ENCODE results near the gene NKPD1.

- TF ChIP-seq GATA2 (IDR thresholded peaks at IDR 0.05; ENCODE audit: low read depth, low read length) (no peak), GATA3 (IDR thresholded peaks at IDR 0.05; ENCODE audit: low read depth, low read length) (no peak)
These were observed 32.6 kb downstream of the NKPD1 start for GRCh38 chr19:45128146-45128545.
